Left lung (tissue), 10 donors: ENCODE data around the gene TRMT44. TPM values are rescaled to one million over a fixed set of nuclear protein-coding genes. Genes with fewer than 3 reads are reported as not detected.

ENCODE experiments used
- ATAC-seq: fragments of 200-7000 bp; cut with Tn5 transposase; one replicate; pipeline ENCODE4 v1.9.1; 2020; ENCODE audit warnings: moderate library complexity
- DNase-seq, 4 donors: peaks; one replicate each; pipeline ENCODE4 v3.0.0-alpha.2; 2013 to 2020
- H3K27ac ChIP-seq, 2 donors: fragments of 200-600 bp; sonication (generic) in 1 of 2; one replicate each; pipeline versions ENCODE4 v1.5.0 to v1.8.0; 2020 to 2021
- H3K27me3 ChIP-seq, 2 donors: fragments of 200-600 bp; sonication (generic) in 1 of 2; one replicate each; pipeline versions ENCODE4 v1.5.0 to v1.8.0; 2020 to 2021
- H3K36me3 ChIP-seq, 2 donors: fragments of 200-600 bp; sonication (generic) in 1 of 2; one replicate each; pipeline versions ENCODE4 v1.5.0 to v1.8.0; 2020 to 2021
- H3K4me1 ChIP-seq, 2 donors: fragments of 200-600 bp; one replicate each; pipeline ENCODE4 v1.8.0; 2021
- H3K4me3 ChIP-seq, 2 donors: fragments of 200-600 bp; sonication (generic) in 1 of 2; one replicate each; pipeline versions ENCODE4 v1.5.0 to v1.8.0; 2020 to 2021; ENCODE audit warnings: mild to moderate bottlenecking in 1 of 2
- H3K9me3 ChIP-seq, 2 donors: fragments of 200-600 bp; sonication (generic) in 1 of 2; one replicate each; pipeline versions ENCODE4 v1.5.0 to v1.8.0; 2020 to 2021
- intact Hi-C, 2 donors: fragments of 100-400 bp; cut with DNase I; formaldehyde crosslinking; loops; one replicate each; pipeline versions ENCODE4 v1.11.2 to v1.14.2; 2022
- polyA plus RNA-seq, 6 donors: library from polyadenylated mRNA; unstranded; fragments of 120-200 nt; gene quantifications; one replicate each; pipeline ENCODE4 v1.2.1, GENCODE V29; 2013; ENCODE audit not compliant: insufficient read length in 6 of 6
- total RNA-seq, 2 donors: library from RNA; stranded (reverse); fragmentation: NEBNext Ultra II Directional; extraction: Animal tissue kit (Norgen Biotek cat#: 25700); gene quantifications; one replicate each; pipeline ENCODE4 v1.2.1, GENCODE V29; 2021
- TF ChIP-seq, protein P1 (sequence below), 2 donors: fragments of 200-600 bp; sonication (generic) in 1 of 2; IDR thresholded peaks; one replicate each; pipeline versions ENCODE4 v1.5.0 to v1.8.0; 2021; ENCODE audit warnings: antibody characterized with exemption in 2 of 2
- donor health status: DM: no; HTN: yes; CAD: no.
- donor health status: DM: no; HTN: no; CAD: no.

TRMT44 gene
- total and polyA plus RNA-seq, 8 donors: 15.0 to 20.6 (median 19.1) TPM

GRCh38 chr4:8473920-8474590 is 33.5 kb downstream of the TRMT44 start:
- no peak overlapping the region for H3K27ac ChIP-seq
- no peak overlapping the region for H3K4me3 ChIP-seq
- intact Hi-C loops: loop anchor here in 1 of 2 donors (10.0 kb wide), 1 partner anchor 71 kb away; no protein-coding TSS in a partner anchor
- peaks cover 0 to 50% of the 10 kb centered on the region in 2 donors for H3K36me3 ChIP-seq
- peaks cover 0 to 12% of the 10 kb centered on the region in 2 donors for H3K4me1 ChIP-seq
- DNase-seq (no peak), ATAC-seq (no peak)
- no peaks in the 10 kb centered on the region for H3K27me3 ChIP-seq
- no peaks in the 10 kb centered on the region for H3K9me3 ChIP-seq
- TF ChIP-seq, protein P1, sequence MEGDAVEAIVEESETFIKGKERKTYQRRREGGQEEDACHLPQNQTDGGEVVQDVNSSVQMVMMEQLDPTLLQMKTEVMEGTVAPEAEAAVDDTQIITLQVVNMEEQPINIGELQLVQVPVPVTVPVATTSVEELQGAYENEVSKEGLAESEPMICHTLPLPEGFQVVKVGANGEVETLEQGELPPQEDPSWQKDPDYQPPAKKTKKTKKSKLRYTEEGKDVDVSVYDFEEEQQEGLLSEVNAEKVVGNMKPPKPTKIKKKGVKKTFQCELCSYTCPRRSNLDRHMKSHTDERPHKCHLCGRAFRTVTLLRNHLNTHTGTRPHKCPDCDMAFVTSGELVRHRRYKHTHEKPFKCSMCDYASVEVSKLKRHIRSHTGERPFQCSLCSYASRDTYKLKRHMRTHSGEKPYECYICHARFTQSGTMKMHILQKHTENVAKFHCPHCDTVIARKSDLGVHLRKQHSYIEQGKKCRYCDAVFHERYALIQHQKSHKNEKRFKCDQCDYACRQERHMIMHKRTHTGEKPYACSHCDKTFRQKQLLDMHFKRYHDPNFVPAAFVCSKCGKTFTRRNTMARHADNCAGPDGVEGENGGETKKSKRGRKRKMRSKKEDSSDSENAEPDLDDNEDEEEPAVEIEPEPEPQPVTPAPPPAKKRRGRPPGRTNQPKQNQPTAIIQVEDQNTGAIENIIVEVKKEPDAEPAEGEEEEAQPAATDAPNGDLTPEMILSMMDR (IDR thresholded peaks at IDR 0.05): no peak

DNA sequence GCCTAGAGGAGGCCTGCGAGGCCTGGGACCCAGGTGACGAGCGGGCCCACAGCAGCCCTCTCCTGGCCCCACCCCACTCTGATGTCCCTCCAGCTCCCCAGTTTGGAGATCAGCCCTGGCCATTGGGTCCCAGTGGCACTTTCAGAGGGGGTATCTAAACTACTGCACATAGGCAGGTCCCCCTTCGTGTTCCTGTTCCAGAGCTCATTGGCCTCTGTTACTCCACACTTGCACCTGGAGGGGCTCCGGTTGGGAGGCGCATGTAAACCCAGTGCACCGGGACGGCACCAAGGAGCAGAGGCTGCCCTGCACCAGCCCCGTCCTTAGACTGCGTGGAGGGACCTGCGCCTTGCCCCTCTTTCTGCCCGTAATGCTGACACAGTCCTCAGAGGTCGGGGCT is 34.3 kb downstream of the TRMT44 start:
- TF ChIP-seq, protein P1 (IDR thresholded peaks at IDR 0.05): no peak
- H3K27ac ChIP-seq: no peak overlapping the region

DNA sequence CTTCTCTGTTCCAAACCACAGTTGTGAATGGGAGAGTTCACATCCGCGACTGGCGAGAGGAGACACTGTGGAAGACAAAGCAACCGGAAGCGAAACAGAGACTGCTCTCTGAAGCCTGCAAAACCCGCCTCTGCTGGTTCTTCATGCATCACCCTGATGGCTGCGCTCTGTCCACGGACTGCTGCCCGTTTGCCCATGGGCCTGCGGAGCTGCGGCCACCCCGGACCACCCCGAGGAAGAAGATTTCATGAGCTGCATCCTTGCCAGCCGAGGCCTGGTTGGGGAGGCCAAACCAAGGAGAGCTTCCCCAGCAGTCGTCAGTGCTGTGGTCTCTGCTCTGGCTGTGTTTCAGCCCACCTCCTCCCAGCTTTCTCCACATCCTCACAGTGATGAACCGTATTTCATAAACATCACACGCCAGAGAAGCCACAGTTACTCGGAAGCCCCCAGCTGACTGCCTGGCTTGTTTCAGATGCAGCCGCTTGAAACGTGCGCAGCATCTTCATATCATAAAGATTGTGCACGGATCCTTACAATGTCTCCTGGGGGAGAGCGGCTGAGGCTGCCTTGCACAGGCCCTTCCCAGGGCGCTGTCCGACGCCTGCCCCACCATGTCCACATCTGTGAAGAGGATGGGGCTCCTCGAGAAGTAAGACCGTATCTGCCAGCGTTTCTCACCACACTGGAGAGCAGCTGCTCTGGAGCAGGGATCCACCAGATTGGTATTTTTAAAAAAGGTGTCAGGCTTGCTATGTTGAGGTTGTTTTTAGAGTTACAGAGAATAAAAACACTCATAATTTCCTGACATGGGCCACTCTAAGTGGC is 35.4 kb downstream of the TRMT44 start:
- Histone ChIP-seq H3K4me3 (no peak overlapping the region), H3K36me3 (peaks cover 0 to 37% of the 10 kb centered on the region in 2 donors), H3K27me3 (no peaks in the 10 kb centered on the region), H3K9me3 (no peaks in the 10 kb centered on the region), H3K27ac (no peak overlapping the region), H3K4me1 (peaks cover 0 to 12% of the 10 kb centered on the region in 2 donors)
- TF ChIP-seq, protein P1 (IDR thresholded peaks at IDR 0.05): no peak
- no peak for ATAC-seq
- DNase-seq: no peak
- intact Hi-C loops: loop anchor here in 1 of 2 donors (10.0 kb wide), 1 partner anchor 69 kb away; no protein-coding TSS in a partner anchor

More for the DNA sequence above, 34.3 kb downstream of the TRMT44 start:
- Histone ChIP-seq H3K27me3 (no peaks in the 10 kb centered on the region), H3K4me3 (no peak overlapping the region), H3K9me3 (no peaks in the 10 kb centered on the region), H3K36me3 (peaks cover 0 to 42% of the 10 kb centered on the region in 2 donors), H3K4me1 (peaks cover 0 to 12% of the 10 kb centered on the region in 2 donors)
- intact Hi-C loops: loop anchor here in 1 of 2 donors (10.0 kb wide), 1 partner anchor 70 kb away; no protein-coding TSS in a partner anchor
- DNase-seq (no peak), ATAC-seq (no peak)

GRCh38 chr4:8477095-8477635 is 36.6 kb downstream of the TRMT44 start:
- ATAC-seq: no peak
- H3K4me3 ChIP-seq: no peak overlapping the region
- intact Hi-C loops: loop anchor here in 1 of 2 donors (10.0 kb wide), 1 partner anchor 68 kb away; no protein-coding TSS in a partner anchor
- peaks cover 0 to 5% of the 10 kb centered on the region in 2 donors for H3K4me1 ChIP-seq
- DNase-seq: no peak
- TF ChIP-seq, protein P1 (IDR thresholded peaks at IDR 0.05): no peak
- no peaks in the 10 kb centered on the region for H3K27me3 ChIP-seq
- H3K36me3 ChIP-seq: peaks cover 0 to 28% of the 10 kb centered on the region in 2 donors
- H3K9me3 ChIP-seq: no peaks in the 10 kb centered on the region
- H3K27ac ChIP-seq: no peak overlapping the region
